ENCODE data around the gene MMP28. TPM values are rescaled to one million over a fixed set of nuclear protein-coding genes. Genes with fewer than 3 reads are reported as not detected.

MMP28 gene
- total and polyA plus RNA-seq, 10 of the 15 experiments (the other 5 are each of a cell fraction or from before 2014, with no cell fraction given), result not detected

- TF ChIP-seq ZBTB33 (IDR thresholded peaks at IDR 0.05) (no peak), KLF5 (IDR thresholded peaks at IDR 0.05; ENCODE audit: partially characterized antibody) (no peak), MXI1 (IDR thresholded peaks at IDR 0.05; ENCODE audit: low read depth, low read length) (no peak), RAD21 (IDR thresholded peaks at IDR 0.05; ENCODE audit: insufficient read depth, low read depth, low read length) (peak; percentile 73), FOXM1 (IDR thresholded peaks at IDR 0.05; ENCODE audit: low read depth, low read length) (no peak), ZNF592 (IDR thresholded peaks at IDR 0.05) (peak; percentile 75; the same call in 1 of the 2 replicates), MTA2 (IDR thresholded peaks at IDR 0.05; ENCODE audit: low read depth) (no peak), NR2F1 (conservative IDR thresholded peaks at IDR 0.05) (peak; percentile 58), ZBTB40 (IDR thresholded peaks at IDR 0.05; ENCODE audit: borderline replicate concordance) (no peak), SMAD1 (IDR thresholded peaks at IDR 0.05; ENCODE audit: low read depth, partially characterized antibody) (no peak), ZNF384 (IDR thresholded peaks at IDR 0.05; ENCODE audit: borderline replicate concordance, low read depth, low read length) (no peak), ATF7 (IDR thresholded peaks at IDR 0.05; ENCODE audit: low read depth) (no peak), ASH2L (IDR thresholded peaks at IDR 0.05; ENCODE audit: borderline replicate concordance, low read depth) (no peak), RFX5 (IDR thresholded peaks at IDR 0.05; ENCODE audit: low read depth, low read length) (no peak), JUND (IDR thresholded peaks at IDR 0.05; ENCODE audit: low read depth, low read length) (no peak), SREBF2 (IDR thresholded peaks at IDR 0.05; ENCODE audit: low read length) (no peak), JUNB (IDR thresholded peaks at IDR 0.05) (no peak), BACH1 (IDR thresholded peaks at IDR 0.05; ENCODE audit: borderline replicate concordance) (0 out of 2 replicates have a peak, but pooled peaks have one; percentile 40), HCFC1 (IDR thresholded peaks at IDR 0.05; ENCODE audit: low read length) (no peak)
Measured at GRCh38 chr17:35764123-35764991, 31.1 kb downstream of the MMP28 start (continued).
